Measurements from ENCODE around the gene THAP7. TPM values are rescaled to one million over a fixed set of nuclear protein-coding genes. Genes with fewer than 3 reads are reported as not detected.

Gene THAP7
- total RNA-seq, 1 experiment from 2014 or later, result 19.3 TPM

DNA sequence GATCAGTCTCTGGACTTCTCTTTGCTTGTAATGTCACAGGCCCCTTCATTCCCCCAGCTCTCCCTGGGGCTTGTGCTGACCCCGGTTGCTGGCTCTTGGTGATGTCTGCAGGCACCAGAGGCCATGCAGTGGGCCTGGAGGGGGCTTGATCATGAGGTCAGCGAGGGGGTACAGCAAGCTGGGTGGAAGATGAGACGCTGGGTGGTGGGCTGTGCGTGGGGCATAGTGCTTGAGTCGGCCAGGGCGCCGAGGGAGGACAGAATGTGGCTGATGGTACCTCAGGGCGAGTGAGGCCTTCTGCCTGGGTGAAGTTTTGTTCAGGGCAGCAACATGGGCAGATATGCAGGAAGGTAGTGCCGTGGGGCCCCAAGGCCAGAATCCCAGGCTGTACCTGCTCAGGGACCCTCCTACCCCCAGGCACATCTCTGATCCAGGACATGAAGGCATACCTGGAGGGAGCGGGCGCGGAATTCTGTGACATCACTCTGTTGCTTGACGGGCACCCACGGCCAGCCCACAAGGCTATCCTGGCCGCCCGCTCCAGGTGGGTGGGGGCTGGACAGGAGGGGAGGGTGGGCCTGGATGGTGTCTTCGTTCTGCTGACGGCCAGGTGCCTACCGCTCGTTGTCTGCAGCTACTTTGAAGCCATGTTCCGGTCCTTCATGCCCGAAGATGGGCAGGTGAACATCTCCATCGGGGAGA lies 6.4 kb downstream of the THAP7 start:
- ChIA-PET POLR2A (no interaction called here), CTCF (no interaction called here)
- TF ChIP-seq SMAD3 (CRISPR knock-in tag; IDR thresholded peaks at IDR 0.05; ENCODE audit: borderline replicate concordance), result no peak
- TF ChIP-seq, protein P1, sequence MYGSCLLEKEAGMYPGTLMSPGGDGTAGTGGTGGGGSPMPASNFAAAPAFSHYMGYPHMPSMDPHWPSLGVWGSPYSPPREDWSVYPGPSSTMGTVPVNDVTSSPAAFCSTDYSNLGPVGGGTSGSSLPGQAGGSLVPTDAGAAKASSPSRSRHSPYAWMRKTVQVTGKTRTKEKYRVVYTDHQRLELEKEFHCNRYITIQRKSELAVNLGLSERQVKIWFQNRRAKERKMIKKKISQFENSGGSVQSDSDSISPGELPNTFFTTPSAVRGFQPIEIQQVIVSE (CRISPR knock-in tag; IDR thresholded peaks at IDR 0.05; ENCODE audit: borderline replicate concordance), result no peak
- TF ChIP-seq HMGA2 (CRISPR knock-in tag; IDR thresholded peaks at IDR 0.05), result no peak
- TF ChIP-seq, protein P2, sequence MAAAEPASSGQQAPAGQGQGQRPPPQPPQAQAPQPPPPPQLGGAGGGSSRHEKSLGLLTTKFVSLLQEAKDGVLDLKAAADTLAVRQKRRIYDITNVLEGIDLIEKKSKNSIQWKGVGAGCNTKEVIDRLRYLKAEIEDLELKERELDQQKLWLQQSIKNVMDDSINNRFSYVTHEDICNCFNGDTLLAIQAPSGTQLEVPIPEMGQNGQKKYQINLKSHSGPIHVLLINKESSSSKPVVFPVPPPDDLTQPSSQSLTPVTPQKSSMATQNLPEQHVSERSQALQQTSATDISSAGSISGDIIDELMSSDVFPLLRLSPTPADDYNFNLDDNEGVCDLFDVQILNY (CRISPR knock-in tag; IDR thresholded peaks at IDR 0.05), result no peak
- TF ChIP-seq EMX1 (CRISPR knock-in tag; IDR thresholded peaks at IDR 0.05), result no peak
- no peak for TF ChIP-seq ATF3 (CRISPR knock-in tag; conservative IDR thresholded peaks at IDR 0.05)
- TF ChIP-seq ZNF219 (CRISPR knock-in tag; IDR thresholded peaks at IDR 0.05; ENCODE audit: borderline replicate concordance), result no peak
- no peak for TF ChIP-seq ZNF281 (CRISPR knock-in tag; IDR thresholded peaks at IDR 0.05)
- no peak for TF ChIP-seq PRRX2 (CRISPR knock-in tag; IDR thresholded peaks at IDR 0.05)
- TF ChIP-seq, protein P3, sequence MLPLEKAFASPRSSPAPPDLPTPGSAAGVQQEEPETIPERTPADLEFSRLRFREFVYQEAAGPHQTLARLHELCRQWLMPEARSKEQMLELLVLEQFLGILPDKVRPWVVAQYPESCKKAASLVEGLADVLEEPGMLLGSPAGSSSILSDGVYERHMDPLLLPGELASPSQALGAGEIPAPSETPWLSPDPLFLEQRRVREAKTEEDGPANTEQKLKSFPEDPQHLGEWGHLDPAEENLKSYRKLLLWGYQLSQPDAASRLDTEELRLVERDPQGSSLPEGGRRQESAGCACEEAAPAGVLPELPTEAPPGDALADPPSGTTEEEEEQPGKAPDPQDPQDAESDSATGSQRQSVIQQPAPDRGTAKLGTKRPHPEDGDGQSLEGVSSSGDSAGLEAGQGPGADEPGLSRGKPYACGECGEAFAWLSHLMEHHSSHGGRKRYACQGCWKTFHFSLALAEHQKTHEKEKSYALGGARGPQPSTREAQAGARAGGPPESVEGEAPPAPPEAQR (CRISPR knock-in tag; IDR thresholded peaks at IDR 0.05), result no peak
- TF ChIP-seq, protein P4, sequence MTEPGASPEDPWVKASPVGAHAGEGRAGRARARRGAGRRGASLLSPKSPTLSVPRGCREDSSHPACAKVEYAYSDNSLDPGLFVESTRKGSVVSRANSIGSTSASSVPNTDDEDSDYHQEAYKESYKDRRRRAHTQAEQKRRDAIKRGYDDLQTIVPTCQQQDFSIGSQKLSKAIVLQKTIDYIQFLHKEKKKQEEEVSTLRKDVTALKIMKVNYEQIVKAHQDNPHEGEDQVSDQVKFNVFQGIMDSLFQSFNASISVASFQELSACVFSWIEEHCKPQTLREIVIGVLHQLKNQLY (CRISPR knock-in tag; IDR thresholded peaks at IDR 0.05), result no peak
- TF ChIP-seq FOXP1 (CRISPR knock-in tag; IDR thresholded peaks at IDR 0.05; ENCODE audit: borderline replicate concordance), result no peak
- TF ChIP-seq ZNF416 (CRISPR knock-in tag; IDR thresholded peaks at IDR 0.05), result no peak
- no peak for TF ChIP-seq ZNF317 (CRISPR knock-in tag; IDR thresholded peaks at IDR 0.05; ENCODE audit: borderline replicate concordance, low read depth)
- no peak for TF ChIP-seq ZNF396 (CRISPR knock-in tag; IDR thresholded peaks at IDR 0.05; ENCODE audit: borderline replicate concordance)
- TF ChIP-seq ESRRA (CRISPR knock-in tag; IDR thresholded peaks at IDR 0.05; ENCODE audit: borderline replicate concordance), result no peak
- no peak for TF ChIP-seq KAT7 (CRISPR knock-in tag; IDR thresholded peaks at IDR 0.05; ENCODE audit: borderline replicate concordance)
- TF ChIP-seq IRF1 (CRISPR knock-in tag; IDR thresholded peaks at IDR 0.05), result no peak
- no peak for TF ChIP-seq ZBTB43 (CRISPR knock-in tag; IDR thresholded peaks at IDR 0.05)
- TF ChIP-seq NR1H2 (CRISPR knock-in tag; IDR thresholded peaks at IDR 0.05), result no peak
- ATAC-seq, result no peak
- Mint-ChIP-seq H3K27ac (no peak overlapping the region), H3K27me3 (ENCODE audit: low read depth) (no peaks in the 10 kb centered on the region), H3K9me3 (no peaks in the 10 kb centered on the region), H3K4me3 (no peak overlapping the region), H3K4me1 (no peaks in the 10 kb centered on the region), H3K36me3 (no peaks in the 10 kb centered on the region)
- no peak for DNase-seq (ENCODE audit: low spot score)

Measured in WTC11 (cell line).